IgD-negative memory B cell (primary cell): ENCODE data around the gene HGFAC. TPM values are rescaled to one million over a fixed set of nuclear protein-coding genes. Genes with fewer than 3 reads are reported as not detected.
A peak's percentile ranks its signal among the peaks of the same experiment; 100 is the strongest.

ENCODE experiments used
- H3K27ac Mint-ChIP-seq, 3 donors: one replicate each; pipeline ENCODE4 v1.8.0; 2020 to 2022; ENCODE audit warnings: mild to moderate bottlenecking in 3 of 3, mixed read lengths in 3 of 3, moderate library complexity in 1 of 3
- H3K27me3 Mint-ChIP-seq: one replicate; pipeline ENCODE4 v1.8.0; 2021; ENCODE audit warnings: mixed read lengths
- H3K36me3 Mint-ChIP-seq: one replicate; pipeline ENCODE4 v1.8.0; 2020; ENCODE audit warnings: mild to moderate bottlenecking, mixed read lengths
- H3K4me1 Mint-ChIP-seq, 3 donors: one replicate each; pipeline ENCODE4 v1.8.0; 2020 to 2022; ENCODE audit warnings: mixed read lengths in 3 of 3, mild to moderate bottlenecking in 1 of 3
- H3K4me3 Mint-ChIP-seq, 4 donors: one replicate each; pipeline ENCODE4 v1.8.0; 2020 to 2022; ENCODE audit warnings: mild to moderate bottlenecking in 4 of 4, mixed read lengths in 4 of 4, moderate library complexity in 3 of 4
- H3K9me3 Mint-ChIP-seq, 3 donors: one replicate each; pipeline ENCODE4 v1.8.0; 2020 to 2021; ENCODE audit warnings: mixed read lengths in 3 of 3, mild to moderate bottlenecking in 1 of 3
- polyA plus RNA-seq: library from polyadenylated mRNA; unstranded; fragments of 300-500 nt; fragmentation: Illumina TruSeq; gene quantifications from one replicate; pipeline ENCODE4 v1.2.3, GENCODE V29; 2021

Gene HGFAC
- polyA plus RNA-seq, 1 donor from 2014 or later = not detected

GRCh38 chr4:3416270-3416669, 25.5 kb upstream of the HGFAC start:
- no peak overlapping the region for H3K27ac Mint-ChIP-seq

GRCh38 chr4:3416821-3417221, 24.9 kb upstream of the HGFAC start:
- Mint-ChIP-seq H3K4me3 (no peak overlapping the region), H3K9me3 (no peaks in the 10 kb centered on the region), H3K36me3 (peaks cover 1% of the 10 kb centered on the region), H3K27ac (no peak overlapping the region), H3K4me1 (peaks cover 0 to 2% (median 2%) of the 10 kb centered on the region in 3 donors), H3K27me3 (peaks cover 3% of the 10 kb centered on the region)

More at GRCh38 chr4:3416270-3416669, 25.5 kb upstream of the HGFAC start:
- H3K27me3 Mint-ChIP-seq = peaks cover 3% of the 10 kb centered on the region
- H3K9me3 Mint-ChIP-seq = no peaks in the 10 kb centered on the region
- peaks cover 1% of the 10 kb centered on the region for H3K36me3 Mint-ChIP-seq
- H3K4me3 Mint-ChIP-seq = no peak overlapping the region
- peaks cover 0 to 2% (median 2%) of the 10 kb centered on the region in 3 donors for H3K4me1 Mint-ChIP-seq

- H3K4me1 Mint-ChIP-seq = peaks cover 0 to 2% (median 2%) of the 10 kb centered on the region in 3 donors
- H3K9me3 Mint-ChIP-seq = no peaks in the 10 kb centered on the region
- H3K27ac Mint-ChIP-seq = peak overlapping the region in 1 of 3 donors; percentile 39
- H3K36me3 Mint-ChIP-seq = peaks cover 1% of the 10 kb centered on the region
- H3K27me3 Mint-ChIP-seq = peaks cover 3% of the 10 kb centered on the region
- H3K4me3 Mint-ChIP-seq = no peak overlapping the region
Measured at GRCh38 chr4:3417448-3417847, 24.3 kb upstream of the HGFAC start.

GRCh38 chr4:3418029-3418762, 23.6 kb upstream of the HGFAC start:
- Mint-ChIP-seq H3K4me1 (peaks cover 0 to 2% (median 2%) of the 10 kb centered on the region in 3 donors), H3K27ac (peak overlapping the region in 1 of 3 donors; percentile 39), H3K27me3 (peaks cover 3% of the 10 kb centered on the region), H3K36me3 (peaks cover 1% of the 10 kb centered on the region), H3K9me3 (no peaks in the 10 kb centered on the region), H3K4me3 (no peak overlapping the region)

GRCh38 chr4:3419836-3420605, 21.7 kb upstream of the HGFAC start:
- peaks cover 2% of the 10 kb centered on the region for H3K27me3 Mint-ChIP-seq
- H3K36me3 Mint-ChIP-seq = peaks cover 1% of the 10 kb centered on the region
- H3K4me1 Mint-ChIP-seq = peaks cover 0 to 2% (median 0%) of the 10 kb centered on the region in 3 donors
- H3K4me3 Mint-ChIP-seq = no peak overlapping the region
- no peak overlapping the region for H3K27ac Mint-ChIP-seq
- H3K9me3 Mint-ChIP-seq = no peaks in the 10 kb centered on the region

GRCh38 chr4:3420606-3420955, 21.2 kb upstream of the HGFAC start:
- Mint-ChIP-seq H3K27ac (no peak overlapping the region), H3K27me3 (peaks cover 2% of the 10 kb centered on the region), H3K36me3 (peaks cover 1% of the 10 kb centered on the region), H3K9me3 (no peaks in the 10 kb centered on the region), H3K4me3 (no peak overlapping the region), H3K4me1 (peaks cover 0 to 2% (median 0%) of the 10 kb centered on the region in 3 donors)

- Mint-ChIP-seq H3K27ac (no peak overlapping the region), H3K36me3 (peaks cover 1% of the 10 kb centered on the region), H3K4me3 (no peak overlapping the region), H3K4me1 (peaks cover 0 to 2% (median 0%) of the 10 kb centered on the region in 3 donors), H3K27me3 (peaks cover 2% of the 10 kb centered on the region), H3K9me3 (no peaks in the 10 kb centered on the region)
Measured at GRCh38 chr4:3420956-3421355, 20.8 kb upstream of the HGFAC start.

GRCh38 chr4:3421470-3421869, 20.3 kb upstream of the HGFAC start:
- H3K36me3 Mint-ChIP-seq = peaks cover 1% of the 10 kb centered on the region

GRCh38 chr4:3422241-3422801, 19.4 kb upstream of the HGFAC start:
- Mint-ChIP-seq H3K9me3 (no peaks in the 10 kb centered on the region), H3K36me3 (no peaks in the 10 kb centered on the region), H3K27me3 (no peaks in the 10 kb centered on the region), H3K4me1 (peaks cover 0 to 6% (median 3%) of the 10 kb centered on the region in 3 donors), H3K4me3 (no peak overlapping the region), H3K27ac (peak overlapping the region in 1 of 3 donors; percentile 83)

More at GRCh38 chr4:3421470-3421869, 20.3 kb upstream of the HGFAC start:
- no peak overlapping the region for H3K27ac Mint-ChIP-seq
- peaks cover 0 to 2% (median under 1%) of the 10 kb centered on the region in 3 donors for H3K4me1 Mint-ChIP-seq
- H3K4me3 Mint-ChIP-seq = no peak overlapping the region
- H3K9me3 Mint-ChIP-seq = no peaks in the 10 kb centered on the region
- peaks cover 2% of the 10 kb centered on the region for H3K27me3 Mint-ChIP-seq

- Mint-ChIP-seq H3K9me3 (no peaks in the 10 kb centered on the region), H3K27ac (peak overlapping the region in 1 of 3 donors; percentile 83), H3K4me1 (peaks cover 0 to 8% (median 3%) of the 10 kb centered on the region in 3 donors), H3K36me3 (no peaks in the 10 kb centered on the region), H3K4me3 (no peak overlapping the region), H3K27me3 (no peaks in the 10 kb centered on the region)
Measured at GRCh38 chr4:3422808-3423297, 18.9 kb upstream of the HGFAC start.

- Mint-ChIP-seq H3K27ac (no peak overlapping the region), H3K27me3 (no peaks in the 10 kb centered on the region), H3K9me3 (no peaks in the 10 kb centered on the region), H3K4me1 (peaks cover 0 to 8% (median 3%) of the 10 kb centered on the region in 3 donors), H3K36me3 (no peaks in the 10 kb centered on the region), H3K4me3 (no peak overlapping the region)
Measured at GRCh38 chr4:3423406-3423805, 18.4 kb upstream of the HGFAC start.

- Mint-ChIP-seq H3K9me3 (no peaks in the 10 kb centered on the region), H3K27ac (peak overlapping the region in 1 of 3 donors; percentile 13), H3K27me3 (no peaks in the 10 kb centered on the region), H3K4me3 (no peak overlapping the region), H3K36me3 (no peaks in the 10 kb centered on the region), H3K4me1 (peaks cover 0 to 8% (median 3%) of the 10 kb centered on the region in 3 donors)
Measured at GRCh38 chr4:3423952-3424351, 17.8 kb upstream of the HGFAC start.

- Mint-ChIP-seq H3K27me3 (no peaks in the 10 kb centered on the region), H3K27ac (peak overlapping the region in 1 of 3 donors; percentile 13), H3K36me3 (peaks cover 2% of the 10 kb centered on the region), H3K4me1 (peaks cover 0 to 8% (median 3%) of the 10 kb centered on the region in 3 donors), H3K4me3 (no peak overlapping the region), H3K9me3 (no peaks in the 10 kb centered on the region)
Measured at GRCh38 chr4:3424522-3425095, 17.2 kb upstream of the HGFAC start.

GRCh38 chr4:3426465-3427133, 15.2 kb upstream of the HGFAC start:
- Mint-ChIP-seq H3K27ac (no peak overlapping the region), H3K4me3 (no peak overlapping the region)

More at GRCh38 chr4:3426465-3427133, 15.2 kb upstream of the HGFAC start:
- H3K9me3 Mint-ChIP-seq = no peaks in the 10 kb centered on the region
- H3K27me3 Mint-ChIP-seq = no peaks in the 10 kb centered on the region
- peaks cover 2% of the 10 kb centered on the region for H3K36me3 Mint-ChIP-seq
- H3K4me1 Mint-ChIP-seq = peaks cover 0 to 5% (median 3%) of the 10 kb centered on the region in 3 donors
